Inflammatory macrophage treated with lipopolysaccharide for 1 hour (primary cell): ENCODE data around the gene FTO.

Experiments
- DNase-seq, 2 donors: peaks; one replicate each; pipeline ENCODE4 v3.0.0-alpha.2; 2020 to 2022

Gene FTO

GRCh38 chr16:54099627-54100026 is 395.7 kb downstream of the FTO start:
- DNase-seq, result no peak

DNA sequence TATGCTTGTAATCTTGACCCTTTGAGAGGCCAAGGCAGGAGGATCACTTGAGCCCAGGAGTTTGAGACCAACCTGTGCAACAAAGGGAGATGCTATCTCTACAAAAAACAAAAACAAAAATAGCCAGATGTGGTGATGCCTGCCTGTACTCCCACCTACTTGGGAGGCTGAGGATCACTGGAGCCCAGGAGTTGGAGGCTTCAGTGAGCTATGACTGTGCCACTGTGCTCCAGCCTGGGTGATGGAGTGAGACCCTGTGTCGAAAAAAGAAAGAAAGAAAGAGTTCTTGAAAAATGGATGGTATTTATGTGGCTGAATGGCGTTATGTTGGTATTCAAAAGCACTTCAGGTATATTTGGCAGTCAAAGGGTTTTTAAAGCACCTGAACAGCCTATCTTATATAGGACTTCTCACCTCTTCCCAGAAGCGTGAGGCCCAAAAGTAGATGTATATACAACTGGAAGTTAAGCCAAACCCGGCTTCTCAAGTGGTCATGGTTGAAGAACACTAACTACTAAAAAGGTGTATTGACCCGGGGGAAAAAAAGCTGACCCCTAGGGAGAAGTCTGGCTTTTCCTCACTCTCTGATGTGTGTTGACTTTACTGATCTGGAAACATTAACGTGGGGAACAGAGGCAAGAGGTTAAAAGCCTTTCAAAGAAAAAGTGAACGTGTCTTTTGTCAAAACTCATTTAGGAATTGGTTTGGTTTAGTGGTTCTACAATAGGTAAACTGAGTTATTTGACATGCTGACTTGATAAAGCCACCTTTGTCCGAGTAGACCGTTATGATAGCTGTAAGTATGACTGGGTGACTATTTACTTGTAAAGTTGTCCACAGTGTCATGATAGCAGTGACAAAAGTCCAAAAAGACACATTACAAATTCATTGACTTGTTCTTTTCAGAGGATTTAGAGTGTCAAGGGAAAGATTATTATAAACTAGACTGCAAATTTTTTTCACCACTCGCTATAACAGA is 399.2 kb downstream of the FTO start:
- DNase-seq, result no peak

- no peak for DNase-seq
Observed at GRCh38 chr16:54106057-54106456, 402.1 kb downstream of the FTO start.

GRCh38 chr16:54107583-54108202 is 403.7 kb downstream of the FTO start:
- no peak for DNase-seq

DNA sequence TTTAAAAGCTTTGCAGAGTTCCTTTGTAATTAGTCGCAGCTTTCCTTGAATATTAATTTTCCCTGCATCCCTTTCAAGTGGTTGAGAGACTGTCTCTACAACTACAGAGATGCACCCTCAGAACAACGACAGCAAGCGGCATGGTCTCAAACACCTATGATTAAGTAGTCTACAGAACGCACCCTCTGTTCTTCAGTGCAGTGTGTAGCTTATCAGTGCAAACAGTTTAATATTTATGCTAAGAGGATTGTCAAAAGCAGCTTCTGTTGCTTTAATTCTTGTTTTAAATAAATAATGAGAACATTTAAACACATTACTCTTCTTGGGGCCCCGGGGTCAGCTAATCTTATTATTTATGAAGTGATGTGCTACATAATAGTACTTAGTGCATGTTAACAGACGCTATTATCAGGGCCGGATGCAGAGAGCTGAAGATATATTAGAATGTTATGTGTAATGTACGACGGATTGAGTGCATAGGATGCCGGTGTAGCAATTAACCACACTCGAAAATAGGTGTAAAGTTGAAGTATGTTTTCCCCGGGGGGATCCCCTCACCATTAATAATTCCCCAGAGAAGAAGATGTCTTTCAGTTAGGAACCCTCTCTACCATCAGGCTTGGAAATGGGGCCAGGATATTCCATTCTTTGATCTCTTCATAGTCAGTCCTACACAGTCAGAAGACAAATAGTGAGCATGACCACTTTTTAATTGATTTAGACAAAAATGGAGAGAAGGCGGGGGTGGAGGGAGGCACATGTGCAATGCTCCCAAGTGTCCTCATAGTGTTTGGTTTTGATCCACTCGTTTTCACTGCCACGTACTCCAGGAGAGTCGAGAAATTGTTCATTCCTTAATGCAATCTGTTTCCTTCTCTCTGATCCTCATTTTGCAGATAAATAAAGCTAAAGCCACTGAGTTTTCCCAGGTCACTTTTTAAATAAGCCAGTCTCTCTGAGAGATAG is 406.3 kb downstream of the FTO start:
- DNase-seq, result no peak

DNA sequence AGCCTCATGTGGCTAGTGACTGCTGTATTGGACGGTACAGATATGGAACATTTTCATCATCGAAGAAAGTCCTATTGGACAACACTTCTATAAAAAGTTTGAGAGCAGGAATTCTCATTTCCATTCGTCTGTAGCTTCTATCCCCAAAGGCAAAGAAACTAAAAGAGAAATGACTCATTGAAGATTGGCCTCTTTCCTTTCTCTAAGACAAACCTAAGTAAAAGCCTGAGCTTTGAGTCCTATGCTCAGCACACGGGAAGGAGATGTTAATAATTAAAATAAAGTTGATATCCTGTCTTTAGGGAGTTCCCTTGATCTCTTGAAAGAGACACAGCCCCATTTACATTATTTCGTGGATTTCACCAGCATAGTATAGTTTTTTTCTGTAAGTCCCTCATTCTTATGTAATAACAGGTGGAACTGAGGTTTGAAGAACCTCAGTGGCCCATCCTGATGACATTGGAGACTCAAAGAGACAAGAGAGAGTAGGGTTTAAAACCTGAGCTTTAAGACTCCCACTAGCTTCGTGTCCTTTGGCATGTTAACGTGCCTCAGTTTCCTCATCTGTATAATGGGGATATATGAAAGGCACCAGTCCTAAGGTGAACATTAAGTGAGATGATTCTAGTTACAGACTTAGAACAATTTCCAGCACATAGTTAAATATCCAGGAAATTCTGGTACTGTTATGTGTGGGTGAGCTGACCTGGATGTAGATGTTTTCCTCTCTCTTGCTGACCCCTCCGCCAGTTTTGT is 408.7 kb downstream of the FTO start:
- DNase-seq, result no peak

GRCh38 chr16:54115558-54115957 is 411.6 kb downstream of the FTO start:
- DNase-seq, result no peak

DNA sequence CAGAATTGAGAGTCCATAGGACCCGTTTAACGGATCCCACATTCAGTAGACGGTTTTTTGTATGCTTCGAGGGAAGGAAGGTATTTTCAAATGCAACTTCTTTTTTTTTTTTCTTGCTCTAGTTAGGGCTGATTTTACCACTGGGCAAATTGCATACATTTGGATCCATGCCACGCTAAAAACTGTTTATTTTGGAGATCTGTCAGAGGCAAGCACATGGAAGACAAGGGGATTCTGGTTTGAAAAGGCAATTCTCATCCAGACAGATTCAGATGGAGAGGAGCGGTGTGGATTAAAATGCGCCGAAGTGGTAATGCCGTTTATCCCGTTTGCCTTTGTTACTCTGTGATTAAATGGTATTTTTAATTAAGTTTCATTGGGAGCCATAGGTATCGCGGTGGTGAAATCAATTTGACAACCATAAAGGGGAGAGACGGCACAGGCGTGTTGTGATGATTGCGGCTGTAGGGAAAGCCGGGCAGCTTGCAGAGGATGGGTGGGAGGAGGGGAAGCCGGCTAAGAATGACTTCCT is 412.2 kb downstream of the FTO start:
- DNase-seq, result no peak

DNA sequence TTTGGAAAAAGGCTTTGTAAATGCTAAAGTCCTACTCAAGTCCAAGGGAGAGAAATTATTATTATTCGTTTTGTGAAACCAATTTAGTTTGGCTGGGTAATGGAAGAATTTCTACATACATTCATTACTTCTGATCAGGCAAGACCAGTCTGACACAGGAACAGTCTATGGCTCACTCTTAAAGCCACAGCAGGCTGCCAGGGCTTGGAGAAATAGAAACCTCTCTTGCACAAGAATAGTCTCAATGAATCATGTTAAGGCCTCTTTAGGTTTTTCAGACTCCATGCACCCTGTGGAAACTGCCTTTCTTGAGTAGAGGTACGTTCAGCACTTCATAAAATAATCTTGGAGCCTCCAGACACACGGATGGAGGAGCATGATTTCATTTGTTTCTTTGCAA is 414.9 kb downstream of the FTO start:
- DNase-seq, result no peak

- DNase-seq, result no peak
Observed at GRCh38 chr16:54120846-54121480, 417.0 kb downstream of the FTO start.

GRCh38 chr16:54121539-54122295 is 417.8 kb downstream of the FTO start:
- no peak for DNase-seq

- DNase-seq, result no peak
Observed at GRCh38 chr16:54123766-54124165, 419.8 kb downstream of the FTO start.

- no peak for DNase-seq
Observed at GRCh38 chr16:54125751-54126655, 422.0 kb downstream of the FTO start.

GRCh38 chr16:54126907-54127306 is 423.0 kb downstream of the FTO start:
- no peak for DNase-seq

GRCh38 chr16:54128629-54129234 is 424.8 kb downstream of the FTO start:
- no peak for DNase-seq

- DNase-seq, result no peak
Observed at GRCh38 chr16:54129810-54130209, 425.9 kb downstream of the FTO start.

DNA sequence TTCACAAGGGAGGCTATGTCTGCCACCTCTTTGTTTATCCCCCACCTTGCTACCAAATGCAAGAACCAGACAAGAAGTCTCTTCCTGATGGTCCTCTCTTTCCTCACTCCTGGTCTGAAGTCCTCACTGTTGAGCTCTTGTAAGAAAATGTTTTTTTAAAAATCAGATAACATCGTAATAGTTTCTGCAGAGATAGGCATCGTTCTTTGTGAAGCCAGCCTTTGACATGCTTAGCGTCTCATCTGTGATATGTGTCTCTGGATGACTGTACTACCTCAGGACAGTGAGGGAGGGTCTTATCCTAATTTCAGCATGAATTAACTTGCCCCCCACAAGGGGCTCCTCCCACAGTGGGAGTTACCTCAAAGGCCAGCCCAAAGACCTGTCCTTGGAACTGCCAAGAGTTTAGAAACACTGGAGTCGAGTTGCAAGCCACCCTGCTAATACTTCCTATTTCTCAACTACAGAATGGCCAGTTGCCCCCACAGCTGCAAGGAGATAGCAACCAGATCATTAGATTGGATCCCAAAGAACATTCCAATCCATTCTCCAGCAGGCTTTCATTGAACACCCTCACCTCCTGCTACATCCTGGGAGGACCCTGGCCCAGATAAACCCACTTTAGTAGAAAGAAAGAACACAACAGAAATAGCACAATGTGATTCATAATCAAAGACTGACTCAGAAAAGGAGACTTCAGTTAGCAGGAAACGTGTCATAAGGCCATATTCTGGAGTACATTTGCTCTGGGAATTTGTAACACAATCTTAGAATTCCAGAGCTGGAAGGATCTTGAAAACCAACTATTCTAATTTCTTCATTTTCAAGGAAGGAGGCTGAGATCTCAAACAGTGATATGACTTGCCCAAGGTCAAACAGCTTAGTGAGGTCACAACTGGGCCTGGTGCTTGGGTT is 431.7 kb downstream of the FTO start:
- DNase-seq, result no peak

- no peak for DNase-seq
Observed at GRCh38 chr16:54136276-54136625, 432.3 kb downstream of the FTO start.
